Astrocyte of the hippocampus (primary cell): ENCODE results near the gene PPP1R1A.

Experiments
- DNase-seq: peaks from one replicate; pipeline ENCODE4 v3.0.0; 2011; ENCODE audit warnings: low read depth, low spot score

The PPP1R1A gene

GRCh38 chr12:54571193-54572188, 17.0 kb downstream of the PPP1R1A start:
- DNase-seq, result no peak

DNA sequence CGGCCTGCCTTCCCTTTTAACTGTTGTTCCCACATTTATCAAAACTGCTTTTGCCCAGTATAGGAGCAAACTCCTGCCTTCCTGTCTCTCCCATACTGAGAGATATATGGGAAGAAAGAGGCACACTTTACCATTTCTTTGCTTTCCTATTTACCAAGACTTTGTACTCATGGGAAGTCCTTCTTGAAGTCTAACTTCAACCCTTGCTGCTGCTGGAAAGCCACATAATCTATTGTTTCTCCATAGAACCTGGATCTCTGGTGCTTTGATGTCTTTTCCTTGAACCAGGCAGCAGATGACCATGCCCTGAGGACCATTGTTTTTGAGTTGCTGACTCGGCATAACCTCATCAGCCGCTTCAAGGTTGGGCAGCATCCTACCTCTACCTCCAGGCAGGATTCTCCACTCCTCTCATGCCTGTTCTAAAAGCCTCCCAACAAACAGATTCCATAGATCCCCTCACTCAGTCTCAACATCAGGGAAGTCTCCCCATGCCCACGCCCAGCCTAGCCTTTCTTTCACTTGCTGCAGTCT, 18.4 kb downstream of the PPP1R1A start:
- DNase-seq, result no peak

GRCh38 chr12:54569072-54569471, 19.4 kb downstream of the PPP1R1A start:
- DNase-seq, result no peak

GRCh38 chr12:54566792-54567191, 21.7 kb downstream of the PPP1R1A start:
- DNase-seq, result no peak

- no peak for DNase-seq
These were observed 22.4 kb downstream of the PPP1R1A start for GRCh38 chr12:54565986-54566544.

GRCh38 chr12:54565310-54565985, 23.0 kb downstream of the PPP1R1A start:
- DNase-seq, result no peak

- no peak for DNase-seq
These were observed 23.7 kb downstream of the PPP1R1A start for GRCh38 chr12:54564768-54565167.

GRCh38 chr12:54563787-54564186, 24.7 kb downstream of the PPP1R1A start:
- no peak for DNase-seq

GRCh38 chr12:54562750-54563356, 25.6 kb downstream of the PPP1R1A start:
- no peak for DNase-seq

DNA sequence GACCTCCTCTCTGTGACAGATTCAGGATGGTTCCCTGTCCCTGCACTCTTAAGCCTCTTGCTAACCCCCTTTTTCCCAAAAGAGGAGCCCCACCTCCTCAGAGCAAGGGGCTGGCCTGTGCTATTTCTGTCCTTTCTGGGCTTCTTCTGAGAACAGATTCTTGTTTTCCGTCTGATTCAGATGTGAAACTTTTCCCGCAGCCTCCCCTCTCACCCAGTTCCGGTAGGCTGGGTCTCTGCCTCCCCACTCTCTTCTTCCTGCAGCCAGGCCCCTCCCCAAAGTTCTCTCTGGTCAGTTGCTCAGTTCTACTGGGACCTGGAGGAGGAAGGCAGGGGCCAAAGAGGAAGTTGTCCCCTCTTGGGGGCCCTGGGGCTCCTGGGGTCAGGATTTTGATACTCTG, 27.3 kb downstream of the PPP1R1A start:
- no peak for DNase-seq

- DNase-seq, result peak; percentile 39
These were observed 28.0 kb downstream of the PPP1R1A start for GRCh38 chr12:54560374-54560858.

GRCh38 chr12:54558759-54559158, 29.7 kb downstream of the PPP1R1A start:
- no peak for DNase-seq

GRCh38 chr12:54558311-54558710, 30.1 kb downstream of the PPP1R1A start:
- DNase-seq, result no peak

- no peak for DNase-seq
These were observed 32.7 kb downstream of the PPP1R1A start for GRCh38 chr12:54555670-54556257.

DNA sequence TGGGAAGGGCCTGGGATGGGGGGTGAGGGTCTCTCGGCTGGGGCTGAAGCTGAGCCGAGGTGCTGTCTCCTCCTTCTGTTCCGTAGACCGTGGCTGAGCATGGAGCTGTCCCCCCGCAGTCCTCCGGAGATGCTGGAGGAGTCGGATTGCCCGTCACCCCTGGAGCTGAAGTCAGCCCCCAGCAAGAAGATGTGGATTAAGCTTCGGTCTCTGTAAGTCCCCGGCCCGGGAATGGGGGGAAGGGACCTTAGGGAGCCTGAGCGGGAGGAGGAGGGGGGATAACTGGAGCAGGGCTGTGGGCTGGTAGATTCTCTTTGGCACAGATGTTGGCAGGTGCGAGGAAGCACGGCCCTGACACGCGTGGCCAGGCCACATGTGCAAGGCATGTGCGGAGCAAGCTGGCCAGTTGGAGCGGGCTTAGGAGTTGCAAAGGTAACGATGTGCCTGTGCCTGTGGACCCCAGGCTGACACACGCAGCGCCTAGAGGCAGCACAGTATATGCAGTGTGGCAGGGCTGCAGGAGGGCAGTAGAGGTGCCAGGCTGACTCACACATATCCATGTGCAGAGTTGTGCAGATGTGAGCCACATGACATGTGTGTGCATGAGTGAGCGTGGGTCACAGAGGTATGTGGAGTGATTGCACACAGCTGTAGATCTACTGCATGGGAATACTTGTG, 38.5 kb downstream of the PPP1R1A start:
- DNase-seq, result peak; percentile 3

DNA sequence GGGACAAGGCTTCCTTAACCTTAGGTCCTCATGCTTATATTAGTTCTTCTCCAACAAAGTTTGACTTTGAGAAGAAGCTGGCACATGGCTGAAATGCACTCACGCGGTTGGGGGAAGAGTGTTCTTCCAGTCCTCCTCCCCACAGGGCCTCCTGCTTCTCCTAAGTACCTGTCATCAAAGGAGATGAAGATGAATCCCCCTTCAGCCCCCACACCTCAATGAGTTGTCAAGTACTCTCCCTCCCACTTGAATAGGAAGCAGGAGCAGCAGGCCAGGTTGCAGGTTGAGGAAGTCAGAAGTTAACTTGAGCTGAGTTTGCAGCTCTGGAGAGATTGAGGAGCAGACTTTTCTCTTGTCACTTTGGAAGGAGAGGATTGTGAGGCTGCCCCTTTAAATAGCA, 41.9 kb downstream of the PPP1R1A start:
- DNase-seq, result no peak

GRCh38 chr12:54544743-54545142, 43.7 kb downstream of the PPP1R1A start:
- no peak for DNase-seq

DNA sequence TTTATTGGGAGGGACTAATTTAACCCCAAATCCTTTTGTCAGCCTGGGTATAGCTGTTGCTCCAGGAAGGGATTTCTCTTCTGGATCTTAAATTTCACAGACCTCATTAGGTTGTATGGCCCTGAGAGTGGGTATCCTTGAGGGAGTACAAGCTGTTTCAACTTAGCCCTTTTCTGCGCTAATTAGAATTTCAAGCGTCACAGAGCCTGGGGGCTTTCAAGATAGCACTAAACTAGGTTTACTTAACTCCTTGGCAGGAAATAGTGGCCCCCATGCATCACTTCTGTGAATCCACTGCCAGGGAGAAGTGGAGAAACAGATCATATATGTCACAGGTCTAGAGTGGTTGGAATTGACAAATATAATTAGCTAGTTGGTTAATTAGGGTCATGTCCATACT, 44.9 kb downstream of the PPP1R1A start:
- DNase-seq, result no peak

DNA sequence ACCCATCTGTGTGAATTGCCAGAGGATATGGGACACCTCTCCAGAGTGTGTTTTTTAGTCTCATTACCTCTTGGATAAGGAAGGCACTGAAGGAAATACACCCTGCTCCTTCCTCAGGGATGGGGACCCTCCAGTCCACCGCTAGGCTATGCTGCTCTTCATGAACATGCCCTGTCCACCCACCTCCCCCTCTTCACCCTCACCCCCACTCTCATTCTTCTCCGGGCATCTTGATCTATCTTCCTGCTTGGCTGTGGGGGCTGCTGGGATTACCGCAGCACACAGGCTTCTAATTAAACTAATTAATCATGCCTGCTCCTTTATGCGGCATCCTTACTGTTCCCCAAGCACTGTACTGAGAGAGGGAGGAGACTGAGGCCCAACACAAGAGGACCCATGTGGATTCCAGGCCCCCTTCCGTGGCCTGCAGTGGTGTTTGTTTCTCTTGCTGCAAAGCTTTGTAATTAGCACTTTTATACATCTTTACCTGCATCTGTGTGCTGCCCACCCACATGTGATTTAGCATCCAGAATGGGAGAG, 46.6 kb downstream of the PPP1R1A start:
- DNase-seq, result no peak

GRCh38 chr12:54538136-54538700, 50.2 kb downstream of the PPP1R1A start:
- no peak for DNase-seq
